PC-3 (cell line): ENCODE results near the gene PCGF1. TPM values are rescaled to one million over a fixed set of nuclear protein-coding genes. Genes with fewer than 3 reads are reported as not detected.

Experiments used
- ATAC-seq: fragments of 200-7000 bp; cut with Tn5 transposase; 2 replicates; pipeline ENCODE4 v1.9.1; 2020; ENCODE audit warnings: mild to moderate bottlenecking, moderate library complexity
- Bru-seq: library from RNA; stranded (reverse); fragments of 400-500 nt; gene quantifications from one replicate; lab custom pipeline; 2021; lab: Mats Ljungman, UMichigan
- BruChase-seq, 2 experiments: library from RNA; stranded (reverse); fragments of 400-500 nt; gene quantifications; one replicate each; lab custom pipeline; 2021; lab: Mats Ljungman, UMichigan
- BruUV-seq: library from RNA; stranded (reverse); fragments of 400-500 nt; replicated peaks from 2 replicates; lab custom pipeline; 2021; lab: Mats Ljungman, UMichigan
- CTCF ChIA-PET: fragments of 300-600 bp; sonication (Branson Sonifier 250); formaldehyde crosslinking; loops from one replicate; lab custom pipeline; 2022; ENCODE audit warnings: antibody characterized with exemption; lab: Charles Lee
- POLR2A ChIA-PET: fragments of 300-600 bp; sonication (Branson Sonifier 250); formaldehyde crosslinking; loops from one replicate; lab custom pipeline; 2022; ENCODE audit warnings: antibody characterized with exemption; ENCODE audit not compliant: unreplicated experiment; lab: Charles Lee
- DNase-seq: peaks from one replicate; pipeline ENCODE4 v3.0.0-alpha.2; 2015
- H2AFZ ChIP-seq: fragments of 300-600 bp; sonication (generic); 2 replicates; pipeline ENCODE4 v1.6.0; 2016; ENCODE audit warnings: antibody characterized with exemption, low read length
- H3F3A ChIP-seq: fragments of 300-600 bp; sonication (generic); one replicate; pipeline ENCODE4 v1.6.0; 2017; ENCODE audit warnings: antibody characterized with exemption, low read length, control low read depth, mild to moderate bottlenecking; ENCODE audit not compliant: unreplicated experiment
- H3K27ac ChIP-seq: fragments of 300-600 bp; sonication (generic); 2 replicates; pipeline ENCODE4 v1.5.1; 2016; ENCODE audit warnings: mild to moderate bottlenecking, low read length
- H3K27me3 ChIP-seq: fragments of 300-600 bp; sonication (generic); 2 replicates; pipeline ENCODE4 v1.6.1; 2016; ENCODE audit warnings: low read length, mixed read lengths
- H3K36me3 ChIP-seq: fragments of 300-600 bp; sonication (generic); 2 replicates; pipeline ENCODE4 v1.6.1; 2016; ENCODE audit warnings: low read depth, mixed run types, low read length, mixed read lengths
- H3K4me1 ChIP-seq: fragments of 300-600 bp; sonication (generic); 2 replicates; pipeline ENCODE4 v1.5.1; 2016; ENCODE audit warnings: low read length; ENCODE audit not compliant: insufficient read depth
- H3K4me2 ChIP-seq: fragments of 300-600 bp; sonication (generic); 2 replicates; pipeline ENCODE4 v1.6.0; 2016; ENCODE audit warnings: low read length
- H3K4me3 ChIP-seq: fragments of 300-600 bp; sonication (generic); 2 replicates; pipeline ENCODE4 v1.5.1; 2016; ENCODE audit warnings: mild to moderate bottlenecking, low read length, mixed read lengths
- H3K79me2 ChIP-seq: fragments of 300-600 bp; sonication (generic); 2 replicates; pipeline ENCODE4 v1.6.1; 2017; ENCODE audit warnings: low read length, mixed read lengths
- H3K9ac ChIP-seq: fragments of 300-600 bp; sonication (generic); 2 replicates; pipeline ENCODE4 v1.6.0; 2016; ENCODE audit warnings: mild to moderate bottlenecking, low read length
- H3K9me2 ChIP-seq: fragments of 300-600 bp; sonication (generic); replicated peaks from 2 replicates; pipeline ENCODE4 v1.6.1; 2016; ENCODE audit warnings: mixed run types, low read length, mixed read lengths
- H3K9me3 ChIP-seq: fragments of 300-600 bp; sonication (generic); 2 replicates; pipeline ENCODE4 v1.6.1; 2016; ENCODE audit warnings: low read length, mixed read lengths
- H4K20me1 ChIP-seq: fragments of 300-600 bp; sonication (generic); 2 replicates; pipeline ENCODE4 v1.6.1; 2016; ENCODE audit warnings: low read length, mixed read lengths
- EZH2 ChIP-seq: fragments of 300-600 bp; sonication (generic); IDR thresholded peaks from one replicate; pipeline ENCODE4 v1.6.1; 2017; ENCODE audit warnings: antibody characterized with exemption, mild to moderate bottlenecking, low read length; ENCODE audit not compliant: unreplicated experiment
- EZH2phosphoT487 ChIP-seq: fragments of 300-600 bp; sonication (generic); IDR thresholded peaks from 2 replicates; pipeline ENCODE4 v1.6.1; 2018; ENCODE audit warnings: mild to moderate bottlenecking, antibody characterized with exemption, low read length, borderline replicate concordance
- intact Hi-C: fragments of 100-400 bp; cut with micrococcal nuclease; formaldehyde crosslinking; loops from 2 replicates; pipeline ENCODE4 v1.9.0; 2023
- long read RNA-seq: library from polyadenylated mRNA; unstranded; transcript quantifications from one replicate; pipeline ENCODE4 v2.0.0, GENCODE V29; 2021; ENCODE audit not compliant: unreplicated experiment
- total RNA-seq: library from RNA; depleted of rRNA; stranded (reverse); fragments of >200 nt; gene quantifications from 2 replicates; pipeline ENCODE4 v1.2.3, GENCODE V29; 2014; rRNA removed
- TF ChIP-seq, protein P1 (sequence below): fragments of 300-600 bp; sonication (generic); conservative IDR thresholded peaks from 2 replicates; pipeline ENCODE4 v1.5.1; 2017; ENCODE audit warnings: antibody characterized with exemption, low read depth, mild to moderate bottlenecking, low read length

PCGF1 gene
- total RNA-seq, result 31.2 and 35.7 TPM in 2 replicates
- percentile 83 among the genes with signal in this experiment for Bru-seq, nascent RNA
- percentile 94 among the genes with signal in this experiment for BruChase-seq, experiment 1, labeled RNA remaining after a 6-hour chase
- percentile 92 among the genes with signal in this experiment for BruChase-seq, experiment 2, labeled RNA remaining after a 2-hour chase
- long read RNA-seq, transcript PCGF1-201 (9 exons, 1,792 nt), result minor isoform, 5 of 37 reads
- long read RNA-seq, transcript PCGF1-204 (8 exons, 1,056 nt), result major isoform, 15 of 37 reads
- long read RNA-seq, partial matches to known transcripts, result 5 of 37 reads
- long read RNA-seq, other reads (novel, unspliced or antisense), result 11 of 37 reads

DNA sequence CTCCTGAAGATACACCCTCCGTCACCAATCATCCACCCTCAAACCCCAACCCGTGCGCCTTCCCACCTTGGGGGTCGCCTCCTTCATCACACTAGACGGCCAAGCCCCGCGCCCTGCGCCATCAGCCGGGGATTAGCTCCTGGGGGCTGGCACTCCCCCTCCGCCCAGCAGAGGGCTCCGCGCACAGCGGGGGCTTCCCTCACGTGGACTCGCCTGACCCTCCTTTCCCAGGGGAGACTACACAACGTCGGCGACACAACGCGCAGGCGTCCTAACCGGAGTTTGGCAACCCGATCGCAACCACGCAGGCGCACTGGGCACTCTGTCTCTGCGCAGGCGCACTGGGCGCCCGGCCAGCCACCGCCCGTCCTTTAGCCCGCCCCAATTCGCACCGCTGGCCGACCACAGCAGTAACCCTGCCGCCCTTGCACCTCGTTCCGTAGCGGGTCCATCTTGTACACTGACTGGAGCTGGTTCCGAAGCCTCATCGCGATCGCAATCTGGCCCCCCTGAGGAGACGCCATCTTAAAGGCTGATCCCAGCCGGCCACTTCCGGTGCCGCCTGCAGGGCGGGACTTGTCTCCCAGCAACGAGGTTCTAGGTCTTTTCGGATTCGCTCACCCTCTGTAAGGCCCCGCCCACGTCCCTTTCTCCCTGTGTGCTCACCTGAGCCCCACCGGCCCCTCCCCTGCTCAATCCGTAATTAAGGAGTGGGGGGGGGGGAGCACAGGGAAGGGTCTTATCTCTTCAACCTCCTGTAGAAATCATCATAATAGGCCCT, at the start of gene PCGF1:
Gene PCGF1, minus strand, starts transcription at position 551 of the 781 bp plus-strand sequence. Its CDS starts 27 bp downstream, at position 524.
- H3K27me3 ChIP-seq, result no peaks in the 10 kb centered on the region
- ChIA-PET CTCF (no interaction called here), POLR2A (interaction anchor here (0.5 kb wide), 1 partner anchor 1122 kb away, joined by 7 read pairs; the partner anchor contains the start of gene ALMS1)
- BruUV-seq, result no TSS peak
- peak; percentile 93 for ATAC-seq
- no peaks in the 10 kb centered on the region for H3F3A ChIP-seq
- peak within 1 kb of the TSS; percentile 93 for H3K4me2 ChIP-seq
- no peaks in the 10 kb centered on the region for H3K9me3 ChIP-seq
- peak within 1 kb of the TSS; percentile 95 for H3K4me3 ChIP-seq
- peaks cover 22% of the 10 kb centered on the region for H3K79me2 ChIP-seq
- H3K27ac ChIP-seq, result peak within 1 kb of the TSS; percentile 94
- peak within 1 kb of the TSS; percentile 99 for H3K9ac ChIP-seq
- peaks cover 18% of the 10 kb centered on the region for H3K4me1 ChIP-seq
- peak within 1 kb of the TSS; percentile 84 for H2AFZ ChIP-seq
- intact Hi-C loops, result loop anchor here (1.0 to 2.0 kb wide), 3 partner anchors 22 to 53 kb away; partner anchors contain the start of genes AUP1, HTRA2, INO80B and TTC31
- peaks cover 7% of the 10 kb centered on the region for H3K36me3 ChIP-seq
- TF ChIP-seq, protein P1, sequence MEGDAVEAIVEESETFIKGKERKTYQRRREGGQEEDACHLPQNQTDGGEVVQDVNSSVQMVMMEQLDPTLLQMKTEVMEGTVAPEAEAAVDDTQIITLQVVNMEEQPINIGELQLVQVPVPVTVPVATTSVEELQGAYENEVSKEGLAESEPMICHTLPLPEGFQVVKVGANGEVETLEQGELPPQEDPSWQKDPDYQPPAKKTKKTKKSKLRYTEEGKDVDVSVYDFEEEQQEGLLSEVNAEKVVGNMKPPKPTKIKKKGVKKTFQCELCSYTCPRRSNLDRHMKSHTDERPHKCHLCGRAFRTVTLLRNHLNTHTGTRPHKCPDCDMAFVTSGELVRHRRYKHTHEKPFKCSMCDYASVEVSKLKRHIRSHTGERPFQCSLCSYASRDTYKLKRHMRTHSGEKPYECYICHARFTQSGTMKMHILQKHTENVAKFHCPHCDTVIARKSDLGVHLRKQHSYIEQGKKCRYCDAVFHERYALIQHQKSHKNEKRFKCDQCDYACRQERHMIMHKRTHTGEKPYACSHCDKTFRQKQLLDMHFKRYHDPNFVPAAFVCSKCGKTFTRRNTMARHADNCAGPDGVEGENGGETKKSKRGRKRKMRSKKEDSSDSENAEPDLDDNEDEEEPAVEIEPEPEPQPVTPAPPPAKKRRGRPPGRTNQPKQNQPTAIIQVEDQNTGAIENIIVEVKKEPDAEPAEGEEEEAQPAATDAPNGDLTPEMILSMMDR, result 0 out of 2 replicates have a peak, but pooled peaks have one; percentile 17
- no peak for TF ChIP-seq EZH2
- no peak for TF ChIP-seq EZH2phosphoT487
- no peaks in the 10 kb centered on the region for H3K9me2 ChIP-seq
- H4K20me1 ChIP-seq, result no peaks in the 10 kb centered on the region
- peak; percentile 99 for DNase-seq

- CTCF ChIA-PET, result no interaction called here
Observed at GRCh38 chr2:74556831-74557370, 49.4 kb upstream of the PCGF1 start.

More at GRCh38 chr2:74556831-74557370, 49.4 kb upstream of the PCGF1 start:
- POLR2A ChIA-PET, result no interaction called here
- peaks cover 9% of the 10 kb centered on the region for H3K4me1 ChIP-seq
- no peaks in the 10 kb centered on the region for H3K27me3 ChIP-seq
- no peaks in the 10 kb centered on the region for H3K36me3 ChIP-seq
- intact Hi-C loops, result no loop called here
- no peak overlapping the region for H3K4me2 ChIP-seq
- ATAC-seq, result no peak
- BruUV-seq, result no TSS peak
- no peak overlapping the region for H3K9ac ChIP-seq
- no peak overlapping the region for H3K27ac ChIP-seq
- no peak overlapping the region for H3K4me3 ChIP-seq
- no peaks in the 10 kb centered on the region for H3K9me2 ChIP-seq
- no peaks in the 10 kb centered on the region for H4K20me1 ChIP-seq
- no peak for DNase-seq
- no peak for TF ChIP-seq EZH2
- TF ChIP-seq, protein P1, result no peak
- TF ChIP-seq EZH2phosphoT487, result no peak
- no peaks in the 10 kb centered on the region for H3F3A ChIP-seq
- H2AFZ ChIP-seq, result no peak overlapping the region
- H3K79me2 ChIP-seq, result no peaks in the 10 kb centered on the region
- H3K9me3 ChIP-seq, result no peaks in the 10 kb centered on the region
